Activated T-helper 2 cell treated with anti-CD3 and anti-CD28 coated beads, Interferon-gamma antibody, Interleukin-2, Interleukin-4, amounts not matched to agents 10 μg/mL and 5 μg/mL and 100 μg/mL, durations not matched to agents 14 hours and 24 hours and 36 hours (primary cell): ENCODE results near the gene UPF1. TPM values are rescaled to one million over a fixed set of nuclear protein-coding genes. Genes with fewer than 3 reads are reported as not detected.

Experiments used
- DNase-seq: peaks from one replicate; pipeline ENCODE4 v3.0.0; 2021; ENCODE audit warnings: low spot score
- H3K27ac Mint-ChIP-seq: one replicate; pipeline ENCODE4 v1.8.0; 2021; ENCODE audit warnings: mixed read lengths
- H3K27me3 Mint-ChIP-seq: one replicate; pipeline ENCODE4 v1.8.0; 2021; ENCODE audit warnings: low read depth, mixed read lengths
- H3K36me3 Mint-ChIP-seq: one replicate; pipeline ENCODE4 v1.8.0; 2021; ENCODE audit warnings: low read depth, mixed read lengths
- H3K4me1 Mint-ChIP-seq: one replicate; pipeline ENCODE4 v1.8.0; 2021; ENCODE audit warnings: low read depth, mixed read lengths
- H3K4me3 Mint-ChIP-seq: one replicate; pipeline ENCODE4 v1.8.0; 2021; ENCODE audit warnings: low read depth, mild to moderate bottlenecking, moderate library complexity, mixed read lengths
- H3K9me3 Mint-ChIP-seq: one replicate; pipeline ENCODE4 v1.8.0; 2021; ENCODE audit warnings: mixed read lengths
- intact Hi-C: fragments of 100-400 bp; cut with micrococcal nuclease; formaldehyde crosslinking; loops from one replicate; pipeline ENCODE4 v1.15.1; 2023
- total RNA-seq: library from RNA; stranded (reverse); gene quantifications from 2 replicates; pipeline ENCODE4 v1.2.3, GENCODE V29; 2022

The UPF1 gene
- total RNA-seq, 1 donor from 2014 or later: 99.5 TPM

DNA sequence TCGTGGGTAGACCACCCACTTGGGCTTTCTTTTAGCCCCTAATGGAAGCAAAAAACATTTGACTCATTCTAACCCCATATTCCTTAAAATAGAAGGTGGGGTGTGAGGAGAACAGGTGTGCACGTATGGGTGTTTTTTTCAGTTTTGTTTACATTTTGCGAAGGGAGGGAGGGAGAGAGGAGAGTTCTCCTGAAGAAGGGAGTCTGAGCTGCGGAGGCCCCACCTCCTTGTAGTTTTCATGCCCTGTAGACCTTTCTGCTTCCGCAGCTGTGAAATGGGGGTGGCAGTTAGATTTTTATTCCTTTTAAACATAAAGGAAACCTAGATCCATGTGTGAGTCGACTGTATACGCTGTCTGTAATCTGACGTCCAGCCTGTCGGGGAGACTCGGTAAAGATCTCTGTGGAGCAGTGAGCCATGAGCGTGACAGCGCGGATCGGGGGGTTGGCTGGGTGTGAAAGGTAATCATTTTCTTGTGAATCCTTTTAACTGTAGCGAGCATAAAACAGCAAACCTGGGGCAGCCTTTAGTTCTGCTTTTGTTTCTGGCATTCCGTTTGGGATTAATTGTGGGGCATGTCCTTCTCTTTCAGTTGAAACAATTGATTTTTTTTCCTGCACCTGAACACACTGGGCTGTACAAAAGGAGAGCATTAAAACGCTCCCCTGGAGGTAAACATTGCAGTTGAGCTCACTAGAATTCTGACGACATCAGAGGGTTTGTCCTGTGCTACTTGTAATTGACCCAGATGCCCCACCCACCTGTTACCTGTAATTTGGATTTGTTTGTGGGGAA is 2.3 kb downstream of the UPF1 start:
- DNase-seq: no peak
- Mint-ChIP-seq H3K36me3 (peaks cover 58% of the 10 kb centered on the region), H3K4me1 (peaks cover 40% of the 10 kb centered on the region)

DNA sequence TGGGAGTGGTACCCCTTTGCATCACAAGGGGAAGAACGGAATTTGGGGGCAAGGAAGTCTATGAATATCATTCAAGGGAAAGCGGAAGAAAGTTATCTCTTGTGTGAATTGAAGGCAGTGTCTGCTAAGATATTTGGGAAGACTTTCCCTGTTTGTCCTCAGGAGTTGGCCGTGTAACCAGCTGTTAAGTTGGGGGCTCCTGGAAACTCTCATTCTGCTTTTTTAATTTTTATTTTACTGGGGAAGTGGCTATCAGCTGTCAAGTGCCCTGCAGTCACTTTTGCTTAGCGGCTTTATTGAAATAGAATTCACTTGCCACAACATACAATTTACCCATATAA is 2.9 kb downstream of the UPF1 start:
- H3K9me3 Mint-ChIP-seq: no peaks in the 10 kb centered on the region
- H3K4me1 Mint-ChIP-seq: peaks cover 40% of the 10 kb centered on the region
- no peak for DNase-seq
- H3K27me3 Mint-ChIP-seq: no peaks in the 10 kb centered on the region
- intact Hi-C loops: loop anchor here (5.0 kb wide), 1 partner anchor 197 kb away; the partner anchor contains the start of gene KLHL26
- H3K36me3 Mint-ChIP-seq: peaks cover 58% of the 10 kb centered on the region
- H3K27ac Mint-ChIP-seq: peak overlapping the region; percentile 38
- peak overlapping the region; percentile 98 for H3K4me3 Mint-ChIP-seq

More for the DNA sequence above, 2.3 kb downstream of the UPF1 start:
- no peaks in the 10 kb centered on the region for H3K27me3 Mint-ChIP-seq
- H3K27ac Mint-ChIP-seq: peak overlapping the region; percentile 38
- intact Hi-C loops: loop anchor here (5.0 kb wide), 1 partner anchor 197 kb away; the partner anchor contains the start of gene KLHL26
- peak overlapping the region; percentile 98 for H3K4me3 Mint-ChIP-seq
- H3K9me3 Mint-ChIP-seq: no peaks in the 10 kb centered on the region

DNA sequence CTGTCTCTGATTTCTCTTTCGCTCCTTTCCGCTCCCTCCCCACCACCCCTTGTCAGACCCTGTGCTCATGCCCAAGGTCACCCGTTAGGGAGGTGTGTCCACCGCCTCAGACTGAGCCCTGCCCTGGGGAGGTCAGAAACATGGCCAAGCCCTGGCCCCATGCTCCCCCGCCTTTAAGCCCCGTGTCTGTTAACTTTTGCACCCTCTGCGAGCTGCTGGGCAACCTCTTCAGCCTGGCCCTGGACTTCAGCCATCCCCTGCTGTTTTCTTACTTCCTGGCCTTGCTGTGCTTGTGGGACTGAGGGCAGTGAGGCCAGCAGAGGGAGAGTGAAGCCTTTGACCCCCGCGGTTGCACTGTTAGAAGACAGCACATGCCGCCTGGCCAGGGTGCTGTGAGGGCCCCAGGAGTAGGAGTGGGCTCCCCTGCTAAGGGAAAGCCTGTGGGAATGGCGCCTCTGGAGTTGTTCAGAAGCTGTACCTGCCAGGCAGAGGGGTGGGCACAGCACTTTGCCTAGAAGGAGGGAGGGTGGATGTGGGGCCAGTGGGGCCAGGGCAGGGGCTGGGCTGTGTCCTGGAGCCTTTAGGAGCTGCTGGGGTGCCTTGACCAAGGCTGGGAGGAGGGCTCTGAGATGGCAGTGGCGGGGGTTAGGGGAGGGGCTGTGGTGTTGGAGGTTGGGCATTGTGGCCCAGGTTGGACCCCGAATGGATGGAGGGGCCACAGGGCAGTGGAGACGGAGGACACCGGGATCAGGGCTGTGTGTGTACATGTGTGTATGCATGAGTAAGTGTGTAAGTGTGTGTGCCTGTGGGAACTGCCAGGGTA is 7.9 kb downstream of the UPF1 start:
- Mint-ChIP-seq H3K36me3 (peaks cover 44% of the 10 kb centered on the region), H3K27me3 (no peaks in the 10 kb centered on the region), H3K9me3 (no peaks in the 10 kb centered on the region), H3K4me1 (peaks cover 49% of the 10 kb centered on the region), H3K4me3 (no peak overlapping the region), H3K27ac (peak overlapping the region; percentile 33)
- intact Hi-C loops: loop anchor here (10.0 kb wide), 2 partner anchors 155 to 385 kb away; partner anchors contain the start of gene CRTC1
- DNase-seq: no peak

GRCh38 chr19:18840288-18841267 is 8.8 kb downstream of the UPF1 start:
- Mint-ChIP-seq H3K4me3 (no peak overlapping the region), H3K27ac (peak overlapping the region; percentile 68), H3K9me3 (no peaks in the 10 kb centered on the region), H3K27me3 (no peaks in the 10 kb centered on the region), H3K36me3 (peaks cover 38% of the 10 kb centered on the region), H3K4me1 (peaks cover 47% of the 10 kb centered on the region)
- intact Hi-C loops: loop anchor here (10.0 kb wide), 2 partner anchors 156 to 386 kb away; partner anchors contain the start of gene CRTC1
- DNase-seq: no peak

DNA sequence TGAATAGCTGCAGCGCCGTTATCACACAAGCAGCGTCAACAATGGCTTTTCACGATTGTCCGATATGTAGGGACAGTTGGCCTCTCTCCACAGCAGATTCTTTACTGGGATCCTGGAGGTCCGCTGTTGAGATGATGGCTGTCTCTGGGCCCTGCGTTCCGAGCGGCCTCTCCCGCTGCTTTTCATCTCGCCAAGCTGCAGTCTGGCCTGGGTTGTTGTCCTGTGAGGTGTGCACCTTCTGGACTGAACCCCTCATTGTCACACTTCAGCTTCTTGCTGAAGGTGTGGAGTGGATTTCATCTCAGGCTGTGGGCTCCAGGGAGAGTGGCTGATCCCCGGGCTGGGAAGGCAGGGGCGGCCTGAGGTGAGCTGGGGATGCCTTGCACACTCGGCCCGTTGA is 9.6 kb downstream of the UPF1 start:
- intact Hi-C loops: loop anchor here (10.0 kb wide), 2 partner anchors 157 to 387 kb away; partner anchors contain the start of gene CRTC1
- Mint-ChIP-seq H3K4me3 (no peak overlapping the region), H3K27ac (peak overlapping the region; percentile 68), H3K4me1 (peaks cover 44% of the 10 kb centered on the region), H3K9me3 (no peaks in the 10 kb centered on the region), H3K27me3 (no peaks in the 10 kb centered on the region), H3K36me3 (peaks cover 37% of the 10 kb centered on the region)
- no peak for DNase-seq

- peaks cover 47% of the 10 kb centered on the region for H3K4me1 Mint-ChIP-seq
- H3K36me3 Mint-ChIP-seq: peaks cover 36% of the 10 kb centered on the region
- intact Hi-C loops: loop anchor here (10.0 kb wide), 2 partner anchors 157 to 387 kb away; partner anchors contain the start of gene CRTC1
- no peak for DNase-seq
- H3K9me3 Mint-ChIP-seq: no peaks in the 10 kb centered on the region
- H3K27me3 Mint-ChIP-seq: no peaks in the 10 kb centered on the region
- H3K4me3 Mint-ChIP-seq: no peak overlapping the region
- peak overlapping the region; percentile 78 for H3K27ac Mint-ChIP-seq
These were observed 10.4 kb downstream of the UPF1 start for GRCh38 chr19:18842166-18842565.

DNA sequence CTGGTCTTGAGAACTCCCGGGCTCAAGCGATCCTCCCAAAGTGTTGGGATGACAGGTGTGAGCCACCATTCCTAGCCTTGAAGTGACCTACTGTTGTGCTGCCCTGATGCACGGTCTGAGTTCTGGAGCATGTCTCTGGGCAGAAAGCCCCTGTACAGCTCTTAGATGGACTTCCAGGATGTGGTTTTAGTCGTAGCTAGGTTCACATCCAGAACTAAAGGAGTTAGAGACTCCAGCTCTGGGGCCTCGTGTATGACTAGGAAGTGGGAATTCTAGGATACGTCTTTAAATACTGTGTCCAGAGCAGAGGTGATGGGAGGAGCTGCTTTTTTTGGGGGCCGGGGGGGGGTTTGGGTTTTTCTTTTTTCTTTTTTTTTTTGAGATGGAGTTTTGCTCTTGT is 12.2 kb downstream of the UPF1 start:
- H3K27me3 Mint-ChIP-seq: no peaks in the 10 kb centered on the region
- DNase-seq: no peak
- intact Hi-C loops: loop anchor here (10.0 kb wide), 2 partner anchors 159 to 389 kb away; partner anchors contain the start of gene CRTC1
- peaks cover 46% of the 10 kb centered on the region for H3K4me1 Mint-ChIP-seq
- peaks cover 40% of the 10 kb centered on the region for H3K36me3 Mint-ChIP-seq
- H3K27ac Mint-ChIP-seq: peak overlapping the region; percentile 80
- peak overlapping the region; percentile 35 for H3K4me3 Mint-ChIP-seq
- no peaks in the 10 kb centered on the region for H3K9me3 Mint-ChIP-seq

DNA sequence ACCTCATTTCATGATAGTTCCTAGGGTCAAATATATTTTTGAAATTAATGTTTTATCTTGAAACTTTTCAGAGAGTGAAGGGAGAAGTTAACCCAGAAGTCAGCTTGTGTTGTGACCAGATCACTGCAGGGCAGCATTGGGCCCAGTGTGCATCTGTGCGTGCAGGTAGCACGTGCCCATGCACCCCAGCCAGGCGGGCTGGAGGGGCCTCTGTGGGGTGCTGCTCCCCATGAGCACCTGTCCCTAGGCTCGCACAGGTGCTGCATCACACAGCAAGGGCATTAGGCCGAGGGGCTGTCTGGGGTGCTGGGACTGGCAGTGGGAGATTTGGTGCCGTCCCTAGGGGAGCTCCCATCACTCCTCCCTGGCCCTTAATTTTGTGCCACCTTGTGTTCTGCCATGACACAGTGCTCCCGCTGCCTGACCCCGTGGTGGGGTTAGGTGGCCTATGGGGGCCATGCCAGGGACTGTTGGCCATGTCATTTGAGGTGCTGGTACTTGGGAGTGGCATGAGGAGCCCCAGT is 13.1 kb downstream of the UPF1 start:
- Mint-ChIP-seq H3K27me3 (no peaks in the 10 kb centered on the region), H3K27ac (no peak overlapping the region), H3K36me3 (peaks cover 49% of the 10 kb centered on the region), H3K4me3 (no peak overlapping the region), H3K4me1 (peaks cover 54% of the 10 kb centered on the region), H3K9me3 (no peaks in the 10 kb centered on the region)
- no peak for DNase-seq
- intact Hi-C loops: loop anchor here (5.0 to 10.0 kb wide), 4 partner anchors 58 to 390 kb away; partner anchors contain the start of gene CRTC1

DNA sequence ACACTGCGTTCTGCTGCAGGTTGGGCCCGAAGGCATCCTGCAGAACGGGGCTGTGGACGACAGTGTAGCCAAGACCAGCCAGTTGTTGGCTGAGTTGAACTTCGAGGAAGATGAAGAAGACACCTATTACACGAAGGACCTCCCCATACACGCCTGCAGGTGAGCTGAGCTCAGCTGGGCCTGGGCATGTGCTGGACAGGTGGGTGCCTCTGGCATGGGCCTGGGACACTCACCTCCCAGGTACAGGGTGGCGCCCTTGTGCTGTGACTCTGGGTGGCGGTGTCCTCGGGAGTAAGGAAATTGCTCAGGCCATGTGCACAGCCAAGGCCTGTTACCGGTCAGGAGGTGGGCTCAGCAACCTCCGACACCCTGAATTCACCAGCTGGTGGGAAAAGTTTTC is 14.2 kb downstream of the UPF1 start:
- no peaks in the 10 kb centered on the region for H3K9me3 Mint-ChIP-seq
- H3K27me3 Mint-ChIP-seq: no peaks in the 10 kb centered on the region
- H3K27ac Mint-ChIP-seq: no peak overlapping the region
- no peak for DNase-seq
- H3K4me3 Mint-ChIP-seq: no peak overlapping the region
- intact Hi-C loops: loop anchor here (5.0 to 10.0 kb wide), 4 partner anchors 59 to 391 kb away; partner anchors contain the start of gene CRTC1
- peaks cover 60% of the 10 kb centered on the region for H3K36me3 Mint-ChIP-seq
- peaks cover 58% of the 10 kb centered on the region for H3K4me1 Mint-ChIP-seq

DNA sequence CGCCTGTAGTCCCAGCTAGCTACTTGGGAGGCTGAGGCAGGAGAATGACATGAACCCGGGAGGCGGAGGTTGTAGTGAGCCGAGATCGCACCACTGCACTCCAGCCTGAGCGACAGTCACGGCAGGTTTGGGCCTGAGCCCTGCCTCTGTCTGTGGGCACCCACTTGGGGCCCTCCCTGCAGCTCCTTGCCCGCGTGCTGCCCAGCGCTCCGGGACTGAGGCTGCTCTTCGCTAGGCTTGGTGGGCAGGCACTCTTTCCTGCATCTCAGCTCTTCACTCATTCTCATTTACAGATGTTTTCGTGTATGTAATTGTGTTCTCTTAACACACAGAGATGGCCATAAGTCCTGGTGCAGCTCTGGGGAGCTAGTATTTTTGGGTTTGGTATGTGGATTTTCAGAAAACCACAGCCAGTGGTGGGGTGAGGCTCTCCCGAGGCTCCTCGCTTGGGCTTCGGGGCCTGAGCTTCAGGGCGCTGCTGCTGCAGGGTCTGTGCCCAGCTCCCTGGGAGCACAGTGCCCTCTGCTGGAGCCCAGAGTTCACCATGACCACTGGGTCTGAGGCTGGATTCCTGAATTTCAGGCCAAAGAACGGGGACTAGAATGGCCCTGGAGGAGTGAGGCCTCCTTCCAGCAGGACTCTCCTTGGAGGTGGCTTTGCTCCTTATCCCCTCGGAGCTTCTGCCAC is 15.2 kb downstream of the UPF1 start:
- H3K27me3 Mint-ChIP-seq: no peaks in the 10 kb centered on the region
- H3K9me3 Mint-ChIP-seq: no peaks in the 10 kb centered on the region
- H3K4me1 Mint-ChIP-seq: peaks cover 54% of the 10 kb centered on the region
- H3K36me3 Mint-ChIP-seq: peaks cover 65% of the 10 kb centered on the region
- no peak overlapping the region for H3K4me3 Mint-ChIP-seq
- intact Hi-C loops: loop anchor here (5.0 to 10.0 kb wide), 4 partner anchors 60 to 392 kb away; partner anchors contain the start of gene CRTC1
- peak overlapping the region; percentile 74 for H3K27ac Mint-ChIP-seq
- DNase-seq: peak; percentile 40
